Measurements from ENCODE around the gene SEMA5B.

Gene SEMA5B

GRCh38 chr3:122973893-122974615 is 53.5 kb downstream of the SEMA5B start:
- DNase-seq (ENCODE audit: low spot score), result no peak

DNA sequence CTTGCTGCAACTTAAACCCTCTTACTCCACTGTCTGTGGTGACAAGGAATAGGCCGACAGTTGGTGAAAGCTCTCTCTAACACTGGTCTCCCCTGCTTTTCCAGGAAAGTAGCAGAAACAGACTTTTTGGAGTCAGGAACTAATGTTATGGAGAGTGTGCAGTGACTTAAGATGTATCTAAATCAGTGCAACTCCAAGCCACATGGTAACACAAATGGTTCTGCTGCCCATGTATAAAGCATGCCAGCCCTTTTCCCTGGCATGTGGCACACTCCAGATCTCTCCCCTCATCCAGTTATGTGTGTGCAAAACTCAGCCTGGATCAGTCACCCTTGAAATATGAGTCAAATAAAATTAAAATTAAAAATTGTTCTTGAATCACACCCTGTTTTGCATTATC is 55.4 kb downstream of the SEMA5B start:
- DNase-seq (ENCODE audit: low spot score), result no peak

GRCh38 chr3:122969585-122970469 is 57.7 kb downstream of the SEMA5B start:
- DNase-seq (ENCODE audit: low spot score), result no peak

DNA sequence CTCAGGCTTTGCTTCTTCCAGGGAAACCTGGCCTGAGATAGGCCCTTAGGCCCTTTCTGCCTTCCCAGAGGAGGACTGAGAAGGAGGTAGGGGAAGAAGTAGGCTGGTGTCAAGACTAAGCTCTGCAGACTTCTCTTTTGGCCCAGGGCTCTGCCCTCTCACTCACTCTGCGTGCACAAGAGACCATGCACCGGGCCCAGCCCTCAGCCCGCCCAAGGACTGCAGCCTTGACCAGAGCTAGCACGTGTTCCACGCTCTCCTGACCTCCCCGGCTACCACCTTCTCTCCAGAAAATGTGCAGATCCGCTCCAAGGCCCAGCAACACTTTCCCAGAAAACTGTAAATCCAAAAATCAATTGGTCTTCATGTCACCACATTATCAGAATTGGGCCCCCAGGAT is 59.8 kb downstream of the SEMA5B start:
- no peak for DNase-seq (ENCODE audit: low spot score)

- no peak for DNase-seq (ENCODE audit: low spot score)
These were observed 60.2 kb downstream of the SEMA5B start for GRCh38 chr3:122967356-122967755.

DNA sequence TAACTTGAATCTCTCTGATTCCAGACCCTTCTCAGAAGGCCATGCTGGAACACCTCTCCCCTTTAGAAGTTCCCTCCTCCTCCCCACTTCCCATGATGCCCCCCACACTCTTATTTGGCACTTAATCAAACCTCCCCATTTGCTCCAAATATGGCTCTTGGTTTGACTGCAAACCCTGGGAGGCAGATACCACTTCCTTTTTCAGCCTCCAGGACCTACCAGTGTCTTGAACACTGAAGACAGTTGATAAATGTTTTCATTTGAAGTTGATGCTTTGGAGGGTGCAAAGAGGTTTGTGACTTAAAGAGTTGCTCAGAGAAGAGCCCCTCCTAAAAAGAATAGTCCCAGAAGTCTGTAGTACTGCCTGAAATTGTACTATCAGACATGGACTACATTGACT is 61.5 kb downstream of the SEMA5B start:
- no peak for DNase-seq (ENCODE audit: low spot score)

GRCh38 chr3:122964811-122965210 is 62.8 kb downstream of the SEMA5B start:
- no peak for DNase-seq (ENCODE audit: low spot score)

- DNase-seq (ENCODE audit: low spot score), result no peak
These were observed 65.4 kb downstream of the SEMA5B start for GRCh38 chr3:122962149-122962548.

- no peak for DNase-seq (ENCODE audit: low spot score)
These were observed 66.4 kb downstream of the SEMA5B start for GRCh38 chr3:122961146-122961545.

- DNase-seq (ENCODE audit: low spot score), result no peak
These were observed 66.9 kb downstream of the SEMA5B start for GRCh38 chr3:122960652-122961051.

- no peak for DNase-seq (ENCODE audit: low spot score)
These were observed 68.2 kb downstream of the SEMA5B start for GRCh38 chr3:122959339-122959738.

DNA sequence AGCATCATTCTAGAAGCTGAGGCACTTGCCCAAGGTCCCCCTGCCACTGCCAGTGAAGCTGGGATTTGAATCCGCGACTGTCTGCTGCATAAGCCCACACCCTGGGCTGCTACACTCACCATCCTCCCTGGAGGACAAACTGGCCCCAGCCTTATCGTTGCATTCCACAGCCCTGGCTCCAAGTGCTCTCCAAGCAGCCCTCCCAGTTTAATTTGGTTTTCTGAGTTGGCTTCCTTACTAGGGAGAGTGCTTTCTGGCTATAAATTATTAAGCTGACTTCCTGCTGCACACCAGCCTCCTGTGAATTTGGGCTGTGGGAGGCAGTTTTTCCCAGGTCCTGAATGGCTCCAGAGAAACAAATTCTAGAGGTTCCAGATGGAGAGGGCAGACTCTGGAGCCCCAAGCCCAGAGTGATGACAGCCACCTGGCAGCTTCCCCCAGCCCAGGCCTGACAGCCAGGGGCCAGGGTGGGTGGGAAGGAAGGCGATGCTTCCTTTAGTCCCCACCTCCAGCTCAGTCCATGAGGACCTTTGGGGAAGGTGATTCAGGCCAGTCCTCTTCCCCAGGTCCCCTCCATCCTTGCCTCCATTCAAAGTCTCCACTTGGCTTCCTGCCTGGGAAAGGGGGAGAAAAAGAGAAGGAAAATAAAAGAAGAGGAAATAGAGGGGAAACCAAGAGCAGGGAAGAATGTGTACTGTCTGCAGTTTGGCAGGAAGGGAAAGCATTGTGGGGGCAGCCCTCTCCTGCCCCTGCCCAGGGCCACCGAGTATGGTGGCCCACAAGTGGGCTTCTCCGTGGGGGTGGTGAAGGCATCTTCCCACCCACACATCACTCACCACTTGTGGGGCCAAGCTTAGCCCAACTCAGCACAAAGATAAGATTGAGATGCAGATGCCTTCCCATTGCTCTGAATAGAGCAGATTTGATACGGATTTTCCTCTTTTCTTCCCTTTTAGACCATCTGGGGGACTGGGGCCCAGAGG is 69.6 kb downstream of the SEMA5B start:
- DNase-seq (ENCODE audit: low spot score), result no peak

DNA sequence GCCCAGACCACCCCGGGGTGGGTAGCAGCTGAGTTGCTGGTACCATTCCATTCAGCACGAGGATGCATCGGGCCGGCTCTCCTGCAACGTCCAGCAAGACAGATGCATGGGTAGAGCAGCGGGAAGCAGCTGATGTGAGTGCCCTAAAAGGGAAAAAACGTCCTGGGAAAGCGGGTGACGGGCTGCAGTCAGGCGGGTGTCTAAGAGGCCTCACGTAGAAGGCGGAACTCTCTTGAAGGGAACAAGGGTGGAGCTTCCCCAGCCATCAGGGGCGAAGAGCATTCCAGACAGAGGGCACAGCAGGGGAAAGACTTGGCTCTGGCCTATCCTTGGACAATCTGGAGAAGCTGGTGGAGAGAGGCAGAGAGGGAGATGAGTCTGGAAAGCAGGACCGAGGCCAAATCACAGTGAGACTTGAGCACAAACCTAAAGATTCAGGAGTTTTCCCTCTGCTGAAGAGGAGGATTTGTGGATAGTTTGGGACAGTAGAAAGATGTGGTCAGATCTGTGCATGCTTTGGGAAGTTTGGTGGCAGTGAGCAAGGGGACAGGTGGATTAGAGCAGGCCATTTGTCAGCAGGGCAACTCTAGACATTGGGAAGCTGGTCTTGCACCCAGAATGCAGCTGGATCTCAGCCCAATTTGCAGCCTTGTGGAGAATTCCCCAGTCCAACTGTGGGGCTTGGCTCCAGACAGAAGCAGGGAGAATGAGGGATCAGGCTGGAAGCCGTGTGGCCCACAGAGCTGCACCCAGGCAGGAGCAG is 70.7 kb downstream of the SEMA5B start:
- no peak for DNase-seq (ENCODE audit: low spot score)

GRCh38 chr3:122955916-122956692 is 71.5 kb downstream of the SEMA5B start:
- no peak for DNase-seq (ENCODE audit: low spot score)

- peak; percentile 41 for DNase-seq (ENCODE audit: low spot score)
These were observed 75.0 kb downstream of the SEMA5B start for GRCh38 chr3:122952520-122952919.

DNA sequence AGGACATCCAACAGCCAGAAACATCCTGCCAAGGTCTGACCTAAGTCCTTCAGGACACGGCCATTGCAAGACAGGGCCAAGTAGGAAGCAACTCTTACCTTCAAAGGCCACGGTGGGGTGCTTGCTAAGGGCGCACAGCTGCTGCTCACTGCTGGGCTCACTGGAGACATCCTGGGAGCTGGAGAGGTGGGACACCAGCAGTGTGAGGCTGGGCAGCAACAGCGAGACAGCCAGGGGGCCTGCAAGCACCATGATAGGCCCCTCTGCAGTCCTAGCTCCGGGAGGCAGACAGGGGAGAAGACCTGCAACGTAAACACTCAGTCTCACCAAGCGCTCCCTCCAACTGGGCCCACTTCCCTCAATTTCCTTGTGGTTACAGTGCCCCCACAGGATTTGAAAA is 79.2 kb downstream of the SEMA5B start:
- DNase-seq (ENCODE audit: low spot score), result no peak

GRCh38 chr3:122947738-122948137 is 79.8 kb downstream of the SEMA5B start:
- no peak for DNase-seq (ENCODE audit: low spot score)

DNA sequence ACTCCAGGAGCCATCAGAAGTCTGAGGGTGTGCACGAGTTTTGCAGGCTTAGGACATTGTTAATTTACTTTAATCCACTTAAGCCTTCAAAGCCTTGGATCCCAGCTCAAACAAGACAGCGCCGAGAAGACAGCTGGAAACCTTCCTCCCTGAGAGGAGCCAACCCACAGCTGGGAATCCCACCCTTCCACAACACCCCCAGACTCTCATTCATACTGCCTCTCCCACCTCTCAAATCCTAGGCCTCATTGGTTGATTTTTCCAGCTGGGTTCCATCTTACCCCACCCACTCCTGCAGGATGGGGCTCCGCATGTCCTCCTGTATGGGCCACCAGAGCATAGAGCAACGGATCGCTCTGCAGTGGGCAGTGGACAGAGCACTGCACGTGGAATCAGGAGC is 80.4 kb downstream of the SEMA5B start:
- no peak for DNase-seq (ENCODE audit: low spot score)

DNA sequence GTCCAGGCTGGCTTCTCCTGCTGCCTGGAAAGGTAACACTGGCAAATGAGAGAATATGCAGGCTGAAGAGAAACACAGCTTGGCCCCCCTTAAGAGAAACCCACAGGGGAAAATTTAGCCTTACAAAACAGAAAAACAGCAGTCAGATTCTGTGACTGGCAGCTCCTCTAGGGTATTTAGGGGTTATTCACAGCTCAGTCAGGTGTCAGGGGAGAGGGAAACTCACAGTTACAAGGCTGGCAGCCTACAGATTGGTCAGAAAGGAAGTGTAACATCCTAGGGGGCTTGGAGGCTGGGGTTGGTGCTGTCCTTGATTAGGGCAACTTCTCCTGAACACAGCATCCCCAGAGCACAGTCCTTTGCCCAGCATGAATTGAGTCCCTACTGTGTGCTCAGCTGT is 81.4 kb downstream of the SEMA5B start:
- DNase-seq (ENCODE audit: low spot score), result no peak

DNA sequence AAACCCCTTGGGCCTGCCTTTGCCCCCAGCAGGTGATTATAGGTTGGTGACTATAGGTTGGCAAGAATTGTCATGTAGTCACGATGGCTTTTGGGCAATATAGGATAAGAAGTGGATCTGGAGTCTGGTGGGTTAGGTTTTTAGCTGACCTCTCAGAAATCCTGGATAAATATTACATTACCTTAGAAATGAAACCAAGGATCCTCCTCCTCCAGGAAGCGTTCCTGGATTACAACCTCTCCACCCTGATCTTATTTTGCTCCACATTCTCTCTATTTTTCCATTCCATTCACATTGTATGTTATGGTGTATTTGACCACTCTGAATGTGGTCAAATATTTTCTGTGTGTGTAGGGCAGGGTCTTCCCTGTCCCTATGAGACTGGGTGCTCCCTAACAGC is 82.3 kb downstream of the SEMA5B start:
- no peak for DNase-seq (ENCODE audit: low spot score)

Measured in iPS-NIHi11 (cell line).